Endometrial microvascular endothelial cells (primary cell): Measurements from ENCODE around the gene TNNC1. TPM values are rescaled to one million over a fixed set of nuclear protein-coding genes. Genes with fewer than 3 reads are reported as not detected.

Source experiments
- in situ Hi-C: cut with HindIII; loops from 2 replicates; pipeline ENCODE4 v1.10.0; 2017; ENCODE audit warnings: low sequenced_read_pairs, low pct_unique_long_range_greater_than_20kb; ENCODE audit errors: inconsistent ontology term
- total RNA-seq: library from RNA; depleted of rRNA; stranded (reverse); fragments of >200 nt; gene quantifications from one replicate; pipeline ENCODE4 v1.2.3, GENCODE V29; 2015; ENCODE audit errors: inconsistent ontology term

TNNC1 gene
- total RNA-seq, 1 donor from 2014 or later = not detected

DNA sequence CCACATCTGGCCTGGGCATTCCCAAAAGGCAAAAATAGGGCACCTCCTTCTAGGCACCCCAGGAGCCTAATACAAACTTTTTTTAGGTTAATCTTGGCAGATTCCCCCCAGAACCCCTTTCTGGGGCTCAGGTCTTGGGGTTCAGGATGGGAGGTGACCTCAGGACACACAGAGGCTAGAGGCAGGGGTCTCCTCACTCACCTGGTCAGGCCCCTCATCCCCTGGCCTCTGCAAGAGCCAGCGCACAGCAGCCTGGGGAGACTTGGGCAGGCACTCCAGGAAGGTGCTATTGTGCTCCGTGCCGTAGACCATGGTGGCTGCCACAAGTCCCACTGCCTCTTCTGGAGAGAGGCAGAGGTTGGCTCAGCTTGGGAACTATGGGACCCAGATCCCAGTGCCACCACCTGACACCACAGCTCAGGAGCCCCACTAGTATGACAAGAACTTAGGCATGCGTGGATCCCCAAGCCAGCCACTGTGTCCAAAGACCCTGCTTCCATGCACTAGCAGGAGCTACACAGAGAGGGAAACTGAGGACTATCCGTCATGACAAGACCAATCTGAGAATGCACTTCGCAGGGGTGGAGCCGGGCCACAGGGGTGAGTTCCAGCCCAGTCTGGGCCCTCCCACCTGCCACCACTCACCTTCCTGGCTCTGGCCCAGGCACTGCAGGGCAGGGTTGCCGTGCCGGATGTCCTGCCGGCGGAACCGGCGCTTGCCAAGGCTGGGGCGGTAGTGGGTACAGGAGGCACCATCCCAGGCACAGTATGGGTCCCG lies 16.3 kb downstream of the TNNC1 start:
- in situ Hi-C loops = no loop called here

- in situ Hi-C loops = no loop called here
Observed at GRCh38 chr3:52436500-52437149, 17.2 kb downstream of the TNNC1 start.

GRCh38 chr3:52435246-52436101 lies 18.4 kb downstream of the TNNC1 start:
- in situ Hi-C loops = no loop called here

DNA sequence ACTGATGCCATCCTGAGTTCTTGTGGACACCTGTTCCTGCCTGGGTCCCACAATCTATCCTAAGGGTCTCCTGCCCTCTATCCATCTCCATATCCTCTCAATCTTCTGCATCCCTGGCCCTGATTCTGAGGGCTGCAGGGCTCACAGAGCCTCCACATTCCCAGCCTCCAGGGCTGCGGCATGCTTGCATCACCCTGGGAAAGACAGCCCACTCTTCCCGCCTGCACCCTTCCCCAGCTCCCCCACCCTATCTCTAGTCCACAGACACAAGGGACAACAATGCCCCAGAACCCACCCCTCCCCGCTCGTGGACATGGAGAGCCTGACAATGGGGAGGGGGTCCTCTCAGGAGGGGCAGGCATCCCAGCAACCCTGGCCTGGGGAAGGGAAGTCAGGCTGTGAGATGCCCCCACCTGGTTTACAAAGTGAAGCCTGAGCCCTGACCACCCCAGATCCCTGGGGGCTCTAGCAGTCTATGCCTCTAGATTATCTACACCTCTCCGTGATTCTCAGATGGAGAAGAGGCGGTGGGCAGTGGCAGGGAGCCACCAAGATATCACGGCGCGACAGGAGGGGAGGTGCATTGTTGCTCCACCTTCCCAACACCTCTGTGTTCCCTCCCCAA lies 19.2 kb downstream of the TNNC1 start:
- in situ Hi-C loops = no loop called here

GRCh38 chr3:52433996-52434479 lies 19.8 kb downstream of the TNNC1 start:
- in situ Hi-C loops = no loop called here

DNA sequence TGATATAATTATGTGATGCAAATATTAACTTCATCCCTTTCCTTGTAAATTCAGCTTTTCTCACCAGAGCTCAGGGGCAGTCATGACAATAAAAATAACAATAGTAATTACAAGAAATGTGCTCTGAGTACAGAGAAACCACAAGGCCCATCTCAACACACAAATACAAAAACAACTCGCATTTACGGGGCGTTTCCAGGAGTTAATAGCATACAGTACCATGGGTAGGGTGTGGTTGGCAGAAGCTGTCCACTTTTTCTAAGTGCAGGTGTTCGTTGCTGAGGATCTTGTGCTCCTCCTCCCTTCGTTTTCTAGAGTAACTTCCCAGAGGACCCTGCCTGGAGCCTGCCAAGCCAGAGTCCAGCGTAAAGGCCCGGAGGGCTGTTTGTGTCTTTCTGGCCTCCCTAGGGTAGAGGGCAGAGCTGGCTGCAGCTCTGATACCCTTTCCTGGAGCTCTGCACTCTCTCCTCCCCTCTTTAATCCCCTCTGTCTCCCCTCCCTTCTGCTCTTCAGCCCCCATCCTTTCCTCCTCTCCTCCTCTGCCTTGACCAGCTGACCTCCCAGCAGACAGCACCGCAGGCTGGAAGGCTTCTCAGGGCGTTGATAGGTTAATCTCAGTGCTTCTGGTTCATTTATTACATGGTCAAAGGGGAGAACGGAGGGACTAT lies 20.4 kb downstream of the TNNC1 start:
- in situ Hi-C loops = no loop called here

- in situ Hi-C loops = no loop called here
Observed at GRCh38 chr3:52432691-52433141, 21.1 kb downstream of the TNNC1 start.

GRCh38 chr3:52432225-52432624 lies 21.6 kb downstream of the TNNC1 start:
- in situ Hi-C loops = no loop called here

- in situ Hi-C loops = no loop called here
Observed at GRCh38 chr3:52431459-52432223, 22.2 kb downstream of the TNNC1 start.

DNA sequence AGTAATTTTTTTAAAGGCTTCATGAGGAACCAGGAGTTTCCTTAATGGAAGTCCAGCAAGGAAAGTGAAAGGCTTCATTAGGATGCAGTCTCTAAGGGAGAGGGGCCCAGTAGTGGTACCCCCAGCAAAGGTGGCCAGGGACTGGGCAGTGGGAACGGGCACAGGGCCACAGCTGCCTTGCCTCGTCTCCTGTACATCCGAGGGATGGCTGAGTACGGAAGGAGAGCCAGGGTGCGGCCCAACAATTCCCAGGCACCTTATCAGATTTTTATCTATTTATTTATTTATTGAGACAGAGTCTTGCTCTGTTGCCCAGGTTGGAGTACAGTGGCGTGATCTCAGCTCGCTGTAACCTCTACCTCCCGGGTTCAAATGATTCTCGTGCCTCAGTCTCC lies 23.4 kb downstream of the TNNC1 start:
- in situ Hi-C loops = no loop called here

- in situ Hi-C loops = no loop called here
Observed at GRCh38 chr3:52429779-52430415, 23.9 kb downstream of the TNNC1 start.

GRCh38 chr3:52429031-52429430 lies 24.8 kb downstream of the TNNC1 start:
- in situ Hi-C loops = no loop called here

GRCh38 chr3:52428151-52429005 lies 25.5 kb downstream of the TNNC1 start:
- in situ Hi-C loops = no loop called here

GRCh38 chr3:52423173-52423572 lies 30.7 kb downstream of the TNNC1 start:
- in situ Hi-C loops = no loop called here

DNA sequence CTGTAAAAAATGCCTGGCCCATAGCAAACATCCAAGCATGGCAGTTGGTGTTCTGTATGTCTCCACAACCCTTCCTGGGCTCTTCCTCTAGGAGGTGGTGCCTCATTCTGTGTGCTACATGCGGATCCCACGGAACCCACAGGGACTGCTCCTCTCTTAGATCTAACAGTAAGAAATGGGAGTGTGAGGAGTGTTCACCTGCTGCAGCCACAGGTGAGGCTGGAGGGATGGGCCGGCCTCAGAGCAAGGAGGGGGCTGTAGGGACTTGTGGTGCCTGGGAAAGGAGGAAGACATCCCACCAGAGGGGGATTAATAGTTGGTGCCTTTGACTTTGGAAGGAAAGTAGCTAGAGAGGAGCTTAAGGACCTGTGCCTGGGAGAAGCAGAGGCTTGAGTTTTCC lies 31.2 kb downstream of the TNNC1 start:
- in situ Hi-C loops = no loop called here

DNA sequence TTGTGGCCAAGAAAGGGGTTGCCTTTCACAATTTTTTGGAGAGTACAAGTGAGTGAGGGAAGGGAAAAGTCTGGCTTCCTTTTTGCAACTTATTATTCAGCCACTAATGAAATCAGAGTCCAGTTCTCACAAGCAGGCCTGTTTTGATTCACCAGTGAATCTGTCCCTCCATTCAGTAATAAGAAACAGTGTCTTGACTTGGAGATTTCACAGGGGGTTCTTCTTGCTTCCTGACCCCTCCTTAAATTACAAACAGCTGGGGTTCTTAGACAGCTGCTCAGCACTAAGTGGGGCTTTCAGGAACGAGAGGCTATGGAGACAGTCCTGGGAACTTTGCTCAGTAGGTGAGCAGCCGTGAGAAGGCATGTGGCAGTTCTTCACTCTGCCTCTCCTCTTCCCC lies 33.5 kb downstream of the TNNC1 start:
- in situ Hi-C loops = no loop called here

DNA sequence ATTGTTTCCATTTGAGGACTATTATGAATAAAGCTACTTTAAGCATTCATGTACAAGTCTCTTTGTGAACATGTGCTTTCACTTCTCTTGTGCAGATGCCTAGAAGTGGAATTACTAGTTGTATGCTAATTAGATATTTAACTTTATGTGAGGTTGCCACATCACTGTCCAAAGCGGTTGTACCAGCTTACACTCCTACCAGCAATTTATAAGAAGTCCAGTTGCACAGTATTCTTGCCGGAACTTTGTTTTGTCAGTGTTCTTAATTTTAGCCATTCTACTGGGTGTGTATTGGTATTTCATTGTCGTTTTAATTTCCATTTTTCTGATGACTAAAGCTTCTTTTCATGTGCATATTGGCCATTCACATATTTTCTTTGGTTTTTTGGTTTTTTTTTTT lies 38.0 kb downstream of the TNNC1 start:
- in situ Hi-C loops = no loop called here
